Trophoblast cell (in vitro differentiated cells and primary cell): ENCODE measurements around the gene SEH1L.

Experiments
- DNase-seq, 2 donors: peaks; one replicate each; pipeline ENCODE4 v3.0.0-alpha.2; 2016
- H2AFZ ChIP-seq: 2 replicates; pipeline ENCODE4 v1.6.1; 2013; ENCODE audit warnings: low read length, moderate library complexity, mild to moderate bottlenecking; ENCODE audit not compliant: insufficient read depth, poor library complexity
- H2AK5ac ChIP-seq: 2 replicates; pipeline ENCODE4 v1.6.1; 2013; ENCODE audit warnings: mild to moderate bottlenecking, low read length
- H2BK120ac ChIP-seq: 2 replicates; pipeline ENCODE4 v1.6.1; 2013; ENCODE audit warnings: low read length, mild to moderate bottlenecking, moderate library complexity; ENCODE audit not compliant: insufficient read depth, poor library complexity
- H2BK12ac ChIP-seq: 2 replicates; pipeline ENCODE4 v1.6.1; 2013; ENCODE audit warnings: mild to moderate bottlenecking, low read length, moderate library complexity
- H2BK5ac ChIP-seq: 2 replicates; pipeline ENCODE4 v1.6.1; 2013; ENCODE audit warnings: low read length, low read depth, moderate library complexity, mild to moderate bottlenecking; ENCODE audit not compliant: poor library complexity
- H3K14ac ChIP-seq: 2 replicates; pipeline ENCODE4 v1.6.1; 2013; ENCODE audit warnings: mild to moderate bottlenecking, low read length
- H3K18ac ChIP-seq: 2 replicates; pipeline ENCODE4 v1.6.1; 2013; ENCODE audit warnings: mild to moderate bottlenecking, low read length
- H3K23ac ChIP-seq: 2 replicates; pipeline ENCODE4 v1.6.1; 2013; ENCODE audit warnings: low read length
- H3K27ac ChIP-seq: 2 replicates; pipeline ENCODE4 v1.5.1; 2013; ENCODE audit warnings: low read depth, mild to moderate bottlenecking, inconsistent platforms, low read length, moderate library complexity
- H3K27me3 ChIP-seq: 2 replicates; pipeline ENCODE4 v1.6.1; 2013; ENCODE audit warnings: inconsistent platforms, mild to moderate bottlenecking, low read length, moderate library complexity; ENCODE audit not compliant: insufficient read depth
- H3K36me3 ChIP-seq, 2 experiments: 1 replicate in 1 of 2; 2 replicates in 1 of 2; pipeline ENCODE4 v1.6.1; 2013; ENCODE audit warnings: low read length in 2 of 2, mild to moderate bottlenecking in 2 of 2, moderate library complexity in 1 of 2; ENCODE audit not compliant: insufficient read depth in 2 of 2, control insufficient read depth in 1 of 2
- H3K4ac ChIP-seq: 2 replicates; pipeline ENCODE4 v1.6.1; 2013; ENCODE audit warnings: low read depth, mild to moderate bottlenecking, low read length, moderate library complexity
- H3K4me1 ChIP-seq, 2 experiments: 1 replicate in 1 of 2; 2 replicates in 1 of 2; pipeline ENCODE4 v1.6.1; 2013; ENCODE audit warnings: low read length in 2 of 2, mild to moderate bottlenecking in 2 of 2, moderate library complexity in 1 of 2; ENCODE audit not compliant: insufficient read depth in 2 of 2, control insufficient read depth in 1 of 2
- H3K4me2 ChIP-seq: 2 replicates; pipeline ENCODE4 v1.6.1; 2013; ENCODE audit warnings: inconsistent platforms, mild to moderate bottlenecking, low read length, moderate library complexity
- H3K4me3 ChIP-seq: 2 replicates; pipeline ENCODE4 v1.5.1; 2013; ENCODE audit warnings: mild to moderate bottlenecking, low read depth, low read length, inconsistent platforms
- H3K79me1 ChIP-seq: one replicate; pipeline ENCODE4 v1.6.1; 2013; ENCODE audit warnings: low read length
- H3K79me2 ChIP-seq: 2 replicates; pipeline ENCODE4 v1.6.1; 2013; ENCODE audit warnings: low read length, mild to moderate bottlenecking; ENCODE audit not compliant: control insufficient read depth, insufficient read depth, poor library complexity
- H3K9ac ChIP-seq: 2 replicates; pipeline ENCODE4 v1.6.1; 2013; ENCODE audit warnings: mild to moderate bottlenecking, low read length
- H3K9me3 ChIP-seq: 2 replicates; pipeline ENCODE4 v1.6.1; 2013; ENCODE audit warnings: low read depth, mild to moderate bottlenecking, control low read depth, inconsistent platforms, low read length; ENCODE audit not compliant: insufficient read depth
- H4K12ac ChIP-seq: 2 replicates; pipeline ENCODE4 v1.6.1; 2013; ENCODE audit warnings: low read depth, mild to moderate bottlenecking, low read length, moderate library complexity
- H4K8ac ChIP-seq: 2 replicates; pipeline ENCODE4 v1.6.1; 2013; ENCODE audit warnings: low read depth, mild to moderate bottlenecking, low read length, moderate library complexity
- H4K91ac ChIP-seq: one replicate; pipeline ENCODE4 v1.6.1; 2013; ENCODE audit warnings: low read depth, mild to moderate bottlenecking, low read length, moderate library complexity
- whole genome bisulfite sequencing: extraction: QIAGEN DNeasy Blood & Tissue Kit; methylation state at CpG from one replicate; pipeline ENCODE4 v1.1.7; 2013; ENCODE audit warnings: missing lambda C conversion rate; ENCODE audit not compliant: insufficient read length, insufficient coverage; ENCODE audit errors: extremely low coverage; 5-methylcytosine and 5-hydroxymethylcytosine counted together

SEH1L gene

GRCh38 chr18:12930908-12931307 is 16.9 kb upstream of the SEH1L start:
- WGBS = no CpG with 5 or more reads among the region's 3 CpGs
- Histone ChIP-seq H4K8ac (no peak overlapping the region), H2BK12ac (no peak overlapping the region), H3K27ac (no peak overlapping the region), H2AFZ (no peak overlapping the region), H3K18ac (no peak overlapping the region), H3K27me3 (no peaks in the 10 kb centered on the region), H3K4ac (no peak overlapping the region), H3K23ac (no peak overlapping the region), H3K4me1 (no peaks in the 10 kb centered on the region), H2BK5ac (no peak overlapping the region), H4K12ac (no peak overlapping the region), H2BK120ac (no peak overlapping the region), H4K91ac (no peak overlapping the region), H3K79me2 (no peaks in the 10 kb centered on the region), H3K14ac (no peak overlapping the region), H2AK5ac (no peak overlapping the region), H3K4me3 (no peak overlapping the region), H3K36me3 (no peaks in the 10 kb centered on the region), H3K9me3 (no peaks in the 10 kb centered on the region), H3K4me2 (no peak overlapping the region), H3K9ac (no peak overlapping the region), H3K79me1 (no peaks in the 10 kb centered on the region)
- no peak for DNase-seq

GRCh38 chr18:12933327-12933726 is 14.5 kb upstream of the SEH1L start:
- no peaks in the 10 kb centered on the region for H3K36me3 ChIP-seq
- H3K18ac ChIP-seq = no peak overlapping the region
- H2BK5ac ChIP-seq = no peak overlapping the region
- no peak overlapping the region for H3K4me3 ChIP-seq
- H3K4ac ChIP-seq = no peak overlapping the region
- no peaks in the 10 kb centered on the region for H3K27me3 ChIP-seq
- no peak overlapping the region for H4K91ac ChIP-seq
- no peak overlapping the region for H3K9ac ChIP-seq
- H3K14ac ChIP-seq = no peak overlapping the region
- no peaks in the 10 kb centered on the region for H3K79me2 ChIP-seq
- H3K4me1 ChIP-seq = no peaks in the 10 kb centered on the region
- no peaks in the 10 kb centered on the region for H3K9me3 ChIP-seq
- no peak overlapping the region for H2BK120ac ChIP-seq
- no peak overlapping the region for H4K12ac ChIP-seq
- H3K79me1 ChIP-seq = no peaks in the 10 kb centered on the region
- no peak for DNase-seq
- no peak overlapping the region for H2AK5ac ChIP-seq
- no peak overlapping the region for H3K4me2 ChIP-seq
- H3K27ac ChIP-seq = no peak overlapping the region
- H2BK12ac ChIP-seq = no peak overlapping the region
- no peak overlapping the region for H2AFZ ChIP-seq
- H4K8ac ChIP-seq = no peak overlapping the region
- H3K23ac ChIP-seq = no peak overlapping the region

GRCh38 chr18:12934454-12935071 is 13.2 kb upstream of the SEH1L start:
- Histone ChIP-seq H3K23ac (no peak overlapping the region), H3K27ac (no peak overlapping the region), H4K91ac (no peak overlapping the region), H3K79me1 (no peaks in the 10 kb centered on the region), H3K14ac (no peak overlapping the region), H3K79me2 (no peaks in the 10 kb centered on the region), H2BK120ac (no peak overlapping the region), H3K9me3 (no peaks in the 10 kb centered on the region), H3K4me1 (no peaks in the 10 kb centered on the region), H3K9ac (no peak overlapping the region), H4K8ac (no peak overlapping the region), H3K4ac (no peak overlapping the region), H3K36me3 (no peaks in the 10 kb centered on the region), H3K4me2 (no peak overlapping the region), H2BK12ac (no peak overlapping the region), H2AK5ac (no peak overlapping the region), H2AFZ (no peak overlapping the region), H3K4me3 (no peak overlapping the region), H2BK5ac (no peak overlapping the region), H4K12ac (no peak overlapping the region), H3K27me3 (no peaks in the 10 kb centered on the region), H3K18ac (no peak overlapping the region)
- peak; percentile 90 to 95 for DNase-seq
- WGBS = no CpG with 5 or more reads among the region's 11 CpGs

- DNase-seq = no peak
- no peaks in the 10 kb centered on the region for H3K9me3 ChIP-seq
- no peak overlapping the region for H2BK5ac ChIP-seq
- H3K79me1 ChIP-seq = no peaks in the 10 kb centered on the region
- H3K4me2 ChIP-seq = no peak overlapping the region
- H4K91ac ChIP-seq = no peak overlapping the region
- WGBS = no CpG with 5 or more reads among the region's 2 CpGs
- no peak overlapping the region for H3K14ac ChIP-seq
- H4K8ac ChIP-seq = no peak overlapping the region
- H3K4me3 ChIP-seq = no peak overlapping the region
- H3K27me3 ChIP-seq = no peaks in the 10 kb centered on the region
- H2BK120ac ChIP-seq = no peak overlapping the region
- H4K12ac ChIP-seq = no peak overlapping the region
- no peaks in the 10 kb centered on the region for H3K79me2 ChIP-seq
- no peaks in the 10 kb centered on the region for H3K36me3 ChIP-seq
- H2AK5ac ChIP-seq = no peak overlapping the region
- no peak overlapping the region for H3K27ac ChIP-seq
- H3K23ac ChIP-seq = no peak overlapping the region
- no peak overlapping the region for H3K9ac ChIP-seq
- no peak overlapping the region for H2BK12ac ChIP-seq
- H3K4me1 ChIP-seq = no peaks in the 10 kb centered on the region
- no peak overlapping the region for H3K4ac ChIP-seq
- no peak overlapping the region for H2AFZ ChIP-seq
- no peak overlapping the region for H3K18ac ChIP-seq
These were observed 8.6 kb upstream of the SEH1L start for GRCh38 chr18:12939162-12939561.
